Measurements from ENCODE around the gene TRIM10.
"Not testable (repeated sequence)": the region's sequence is repeated elsewhere in the genome, so short reads cannot be mapped to it uniquely, and the experiment has no call there.

Gene TRIM10

GRCh38 chr6:30171677-30172471 lies 10.9 kb upstream of the TRIM10 start:
- no peak for DNase-seq

DNA sequence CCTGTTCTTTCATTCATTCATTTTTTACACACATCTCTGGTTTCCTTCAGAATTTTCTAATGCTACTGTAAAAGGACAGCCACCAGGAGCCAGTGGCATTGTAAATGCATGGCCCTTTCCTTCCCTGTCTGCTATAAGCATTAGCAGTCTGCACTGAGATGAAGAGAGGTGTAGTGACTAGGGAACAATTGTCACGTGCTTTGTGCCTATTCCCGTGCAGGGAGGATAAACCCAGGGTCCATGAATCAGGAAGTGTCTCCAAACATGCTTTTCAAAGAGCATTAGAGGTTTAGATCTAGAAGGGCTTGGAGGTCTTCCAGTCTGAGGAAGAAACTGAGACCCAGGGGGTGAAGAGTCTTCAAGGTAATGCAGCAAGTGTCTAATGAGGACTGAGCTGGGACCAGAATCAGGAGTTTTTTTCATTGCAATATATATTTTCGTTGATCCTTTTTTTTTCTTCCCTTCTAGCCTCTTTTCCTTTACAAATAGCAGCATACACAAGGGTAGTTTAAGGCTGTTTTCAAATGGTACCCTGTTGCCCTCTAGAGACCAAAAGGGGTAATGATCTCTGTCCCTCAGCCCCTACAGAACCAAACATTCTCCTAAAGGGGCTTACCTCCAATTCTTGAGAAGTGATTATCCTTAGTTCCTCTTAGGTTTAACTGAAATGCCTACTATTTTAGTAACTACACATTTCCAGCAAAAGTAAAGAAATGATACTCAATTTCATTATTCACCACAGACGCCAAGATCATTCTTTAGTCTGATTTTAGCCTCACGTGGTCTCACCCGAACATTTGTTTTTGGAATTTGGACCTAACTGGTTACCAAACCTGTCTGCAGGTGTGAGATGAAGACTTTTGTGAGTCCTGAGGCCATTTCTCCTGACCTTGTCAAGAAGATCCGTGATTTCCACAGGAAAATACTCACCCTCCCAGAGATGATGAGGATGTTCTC lies 8.9 kb upstream of the TRIM10 start:
- peak; percentile 57 for DNase-seq

GRCh38 chr6:30168741-30169140 lies 7.7 kb upstream of the TRIM10 start:
- DNase-seq, result no peak

DNA sequence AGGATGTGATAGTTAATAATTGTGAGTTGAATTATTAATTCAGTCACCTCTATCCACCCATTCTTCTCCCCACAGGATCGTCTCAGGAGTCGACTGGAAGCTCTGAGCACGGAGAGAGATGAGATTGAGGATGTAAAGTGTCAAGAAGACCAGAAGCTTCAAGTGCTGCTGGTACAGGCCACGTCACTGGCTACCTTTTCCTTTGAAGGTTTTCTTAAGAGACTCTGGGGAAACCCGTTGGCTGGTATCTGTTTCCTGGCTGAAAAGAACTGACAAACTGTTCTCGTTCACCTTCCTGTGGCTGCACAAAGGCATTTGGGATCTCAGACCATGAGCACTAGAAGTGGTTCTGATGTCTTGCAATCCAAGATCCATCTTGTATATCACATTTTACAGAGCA lies 6.1 kb upstream of the TRIM10 start:
- no peak for DNase-seq

GRCh38 chr6:30165238-30165637 lies 4.2 kb upstream of the TRIM10 start:
- not testable (repeated sequence) for DNase-seq

DNA sequence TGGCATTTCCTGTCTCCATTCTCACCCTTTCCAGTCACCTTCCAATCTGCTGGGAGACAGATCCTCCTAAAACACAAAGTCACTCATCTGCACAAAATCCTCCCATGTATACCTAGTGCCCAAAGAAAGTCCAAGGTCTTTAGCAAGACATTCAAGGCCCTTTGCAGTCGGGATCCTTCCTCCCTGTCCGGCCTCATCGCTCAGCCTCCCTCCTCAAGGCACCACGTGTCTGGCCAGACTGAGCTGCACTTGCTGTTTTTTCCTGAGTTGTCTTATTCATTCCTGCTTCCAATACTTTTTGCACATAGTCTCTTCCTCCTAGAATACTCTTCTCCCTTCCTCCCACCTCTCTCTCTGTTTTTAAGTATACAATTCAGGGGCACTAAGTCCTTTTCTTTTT lies 3.7 kb upstream of the TRIM10 start:
- no peak for DNase-seq

DNA sequence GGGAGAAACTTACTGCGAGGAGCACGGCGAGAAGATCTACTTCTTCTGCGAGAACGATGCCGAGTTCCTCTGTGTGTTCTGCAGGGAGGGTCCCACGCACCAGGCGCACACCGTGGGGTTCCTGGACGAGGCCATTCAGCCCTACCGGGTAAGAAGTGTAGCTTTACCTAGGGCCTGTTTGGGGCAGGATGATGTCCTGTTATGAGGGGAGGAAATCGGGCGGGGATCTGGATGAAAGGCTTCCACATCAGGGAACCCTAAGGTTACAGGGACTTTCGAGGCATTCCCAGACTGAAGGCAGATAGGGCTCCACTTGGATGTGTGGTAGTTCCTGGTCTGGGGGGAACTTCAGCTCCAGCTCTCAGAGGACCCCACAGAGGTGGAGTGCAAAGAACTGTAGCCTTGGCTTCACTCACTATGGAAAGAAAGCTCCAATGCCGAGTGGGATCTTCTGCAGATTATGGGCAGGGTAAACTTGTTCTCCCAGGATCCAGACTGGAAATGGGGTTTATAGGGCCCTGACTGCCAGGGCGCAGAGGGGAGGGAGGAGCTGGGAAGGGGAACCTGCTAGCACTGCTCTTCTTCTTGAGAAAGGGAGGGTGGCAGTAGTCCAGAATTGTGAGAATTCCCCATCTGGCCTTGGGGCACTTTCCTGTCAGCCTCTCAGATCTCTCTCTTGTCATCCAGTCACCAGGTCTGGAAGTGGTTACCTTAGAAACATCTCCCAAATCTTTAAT lies 3.1 kb upstream of the TRIM10 start:
- no peak for DNase-seq

DNA sequence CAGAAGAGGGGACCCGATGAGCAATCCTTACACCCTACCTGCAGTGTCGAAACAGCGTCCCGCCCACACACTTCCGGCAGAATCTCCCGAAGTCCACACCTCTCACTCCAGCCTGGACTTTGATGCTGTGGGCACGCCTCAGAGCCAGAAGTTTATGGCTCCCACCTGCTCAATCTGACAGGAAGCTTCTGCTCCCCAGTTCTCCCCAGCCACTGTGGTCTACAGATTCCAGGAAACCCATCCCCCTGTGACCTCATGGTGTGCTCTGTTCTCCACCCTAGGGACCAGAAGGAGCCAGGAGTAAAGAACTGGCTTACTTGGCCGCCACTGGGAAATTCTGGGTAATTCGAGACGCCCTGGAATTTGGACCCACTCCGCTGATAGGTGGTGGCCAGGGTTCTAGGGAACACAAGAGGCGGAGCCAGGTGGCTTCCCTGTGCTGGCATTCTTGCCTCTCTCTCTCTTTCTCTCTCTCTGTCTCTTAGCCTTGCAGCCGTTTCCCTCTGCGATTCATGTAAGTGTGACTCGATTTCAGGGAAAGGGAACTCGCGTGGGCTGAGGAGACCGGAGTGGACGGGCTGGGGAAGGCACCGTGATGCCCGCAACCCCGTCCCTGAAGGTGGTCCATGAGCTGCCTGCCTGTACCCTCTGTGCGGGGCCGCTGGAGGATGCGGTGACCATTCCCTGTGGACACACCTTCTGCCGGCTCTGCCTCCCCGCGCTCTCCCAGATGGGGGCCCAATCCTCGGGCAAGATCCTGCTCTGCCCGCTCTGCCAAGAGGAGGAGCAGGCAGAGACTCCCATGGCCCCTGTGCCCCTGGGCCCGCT lies 2.3 kb upstream of the TRIM10 start, which contains the start of gene TRIM15:
TSS of gene TRIM15 (plus strand) at position 457 of the 828 bp plus-strand sequence. CDS start at position 596, 139 bp downstream.
- DNase-seq, result no peak

DNA sequence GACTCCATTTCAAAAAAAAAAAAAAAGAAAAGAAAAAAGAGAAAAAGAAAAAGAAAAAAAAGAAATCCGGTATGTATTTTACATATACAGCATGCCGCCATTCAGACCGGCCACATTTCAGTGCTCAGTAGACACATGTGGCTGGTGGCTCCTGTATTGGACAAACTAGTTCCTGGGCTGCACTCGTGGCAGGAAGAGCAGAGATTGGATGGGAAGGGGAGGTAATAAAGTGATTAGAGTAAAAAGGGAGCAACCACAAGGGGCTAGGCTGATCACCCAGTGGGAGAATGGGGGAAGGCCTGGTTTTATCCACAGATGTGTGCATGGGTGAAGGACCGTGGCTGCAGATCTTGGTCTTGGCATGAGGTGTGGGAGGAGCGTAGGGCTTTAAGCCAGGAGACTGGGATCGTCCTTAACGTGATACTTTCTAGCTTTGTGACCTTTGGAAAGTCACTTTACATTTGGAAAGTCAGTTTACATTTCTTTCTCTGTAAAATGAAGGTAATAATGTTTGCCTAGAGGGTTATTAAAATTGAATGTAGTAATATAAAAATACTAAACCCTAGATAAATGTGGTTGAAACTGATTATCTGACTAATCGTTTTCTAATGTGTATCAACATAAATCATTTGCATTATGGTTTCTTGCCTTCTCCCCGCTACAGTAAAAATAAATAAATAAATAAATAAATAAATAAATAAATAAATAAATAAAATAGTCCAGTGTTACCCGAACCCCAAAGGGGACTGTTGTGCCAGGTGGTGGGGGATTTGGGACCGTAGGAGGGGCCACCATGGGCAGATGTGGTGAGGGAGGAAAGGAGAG lies 1.5 kb upstream of the TRIM10 start:
- no peak for DNase-seq

DNA sequence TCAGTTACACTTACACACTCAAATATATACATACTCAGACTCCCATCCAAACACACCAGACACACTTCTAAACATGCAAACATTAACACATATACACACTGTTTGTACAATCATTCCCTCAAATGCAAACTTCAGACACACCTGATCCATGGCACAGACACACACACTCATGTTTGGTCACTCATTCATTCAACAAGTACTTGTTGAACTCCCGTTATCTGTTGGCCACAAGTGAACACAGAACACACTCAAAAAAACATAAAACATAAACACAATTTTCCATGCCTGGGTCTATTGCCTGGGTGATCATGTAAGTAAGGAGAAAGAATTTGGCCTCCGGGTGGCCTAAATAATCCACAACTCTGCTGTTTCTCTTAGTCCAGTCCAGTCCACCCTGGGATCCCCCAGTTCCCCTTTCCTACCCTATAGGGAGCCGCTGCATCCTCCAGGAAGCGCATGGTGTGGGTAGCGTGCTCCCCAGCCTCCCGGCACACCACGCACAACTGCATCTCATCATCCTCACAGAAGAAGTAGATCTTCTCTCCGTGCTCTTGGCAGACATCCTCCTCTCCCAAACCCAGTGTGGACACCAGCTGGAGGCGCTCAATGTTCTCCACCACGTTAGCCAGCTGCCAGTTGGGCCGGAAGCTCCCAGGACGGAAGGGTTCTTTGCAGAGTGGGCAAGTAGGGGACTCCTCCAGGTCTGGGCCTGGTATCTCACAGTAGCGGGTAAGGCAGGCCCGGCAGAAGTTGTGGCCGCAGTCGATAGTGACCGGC lies 815 bp downstream of the TRIM10 start:
- no peak for DNase-seq

- DNase-seq, result no peak
These were observed 2.5 kb downstream of the TRIM10 start for GRCh38 chr6:30158475-30159040.

DNA sequence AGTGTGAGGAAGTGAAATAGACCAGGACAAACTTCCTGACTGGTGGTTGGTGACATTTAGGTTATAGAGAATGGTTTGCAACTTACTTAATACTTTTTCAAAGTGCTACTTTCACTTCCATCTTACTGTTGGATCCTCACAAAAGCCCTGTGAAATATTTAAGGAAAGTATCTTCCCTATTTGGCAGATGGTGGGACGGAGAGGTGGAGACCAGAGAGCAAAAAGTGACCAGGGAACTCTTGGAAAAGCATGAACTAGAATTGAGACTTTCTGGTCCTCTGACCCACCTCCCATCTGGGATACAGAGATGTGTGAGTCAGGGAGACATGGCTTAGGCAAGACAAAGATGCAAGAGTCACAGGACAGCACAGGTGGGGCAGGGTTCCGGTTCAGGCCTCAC lies 3.0 kb downstream of the TRIM10 start:
- DNase-seq, result no peak

DNA sequence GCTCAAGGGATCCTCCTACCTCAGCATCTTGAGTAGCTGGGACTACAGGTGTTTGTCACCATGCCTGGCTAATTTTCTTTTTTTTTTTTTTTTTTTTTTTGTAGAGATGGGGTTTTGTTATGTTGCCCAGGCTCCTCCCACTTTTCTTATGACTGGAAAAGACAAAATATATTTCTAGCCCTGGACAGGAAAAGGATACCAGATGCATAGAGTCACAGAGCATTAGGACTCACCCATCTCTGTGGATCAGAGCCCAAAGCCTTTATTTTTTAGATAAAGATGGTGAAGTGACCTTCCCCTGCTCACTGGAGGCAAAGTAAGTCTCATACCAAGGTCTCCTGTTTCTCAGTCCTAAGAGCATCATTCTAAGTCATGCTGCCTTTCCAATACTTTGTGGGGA lies 3.4 kb downstream of the TRIM10 start:
- peak; percentile 37 for DNase-seq

GRCh38 chr6:30156774-30157173 lies 4.2 kb downstream of the TRIM10 start:
- DNase-seq, result no peak

DNA sequence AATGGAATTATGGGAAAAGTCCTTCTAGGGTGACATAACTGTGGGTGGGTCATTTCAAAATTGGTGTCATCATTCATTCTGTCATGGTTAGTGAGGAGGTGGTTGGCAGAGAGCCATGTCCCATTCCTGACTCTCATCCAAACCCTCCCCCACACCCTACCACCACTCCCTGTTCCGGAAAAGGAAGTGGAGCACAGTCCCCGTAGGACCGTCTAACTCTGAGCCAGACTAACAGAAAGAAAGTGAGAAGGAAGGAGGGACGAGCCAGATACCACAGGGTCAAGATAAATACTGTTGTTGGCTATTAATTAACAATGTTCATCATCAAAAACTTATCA lies 4.8 kb downstream of the TRIM10 start:
- peak; percentile 70 for DNase-seq

- no peak for DNase-seq
These were observed 5.3 kb downstream of the TRIM10 start for GRCh38 chr6:30155520-30156261.

- DNase-seq, result peak; percentile 92
These were observed 6.1 kb downstream of the TRIM10 start for GRCh38 chr6:30154709-30155519.

- no peak for DNase-seq
These were observed 7.0 kb downstream of the TRIM10 start for GRCh38 chr6:30154061-30154460.

Measured in fibroblast of skin of back (primary cell).